ENCODE data around the gene PEPD.

DNA sequence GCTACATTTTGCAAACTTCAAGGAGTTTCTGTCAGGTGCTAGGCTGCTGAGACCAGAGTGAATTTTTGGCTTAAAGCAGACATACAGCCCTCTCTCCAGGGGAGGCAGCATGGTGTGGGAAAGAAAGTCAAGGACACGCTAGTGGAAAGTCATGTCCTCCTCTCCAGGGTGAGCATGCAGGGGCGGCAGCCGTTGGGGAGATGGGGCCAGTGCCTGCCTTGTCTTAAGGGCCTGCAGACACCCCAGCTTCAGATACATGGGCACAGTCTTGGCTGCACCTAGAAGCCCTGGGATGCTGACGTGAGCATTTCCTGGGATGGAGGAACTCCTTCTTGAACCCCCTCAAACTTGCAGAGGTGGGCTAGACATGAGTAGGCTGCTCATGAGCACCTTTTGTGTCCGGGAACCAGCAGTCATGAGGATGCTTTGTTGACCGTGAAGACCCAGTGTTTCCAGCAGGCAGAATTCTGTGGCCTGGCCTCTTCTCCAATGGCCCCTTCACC is 43.3 kb upstream of the PEPD start:
- no peak for TF ChIP-seq CTCF (IDR thresholded peaks at IDR 0.05)
- TF ChIP-seq ESRRA (CRISPR knock-in tag; IDR thresholded peaks at IDR 0.05; ENCODE audit: borderline replicate concordance), result no peak
- TF ChIP-seq ZBTB43 (CRISPR knock-in tag; IDR thresholded peaks at IDR 0.05), result no peak

Measured in WTC11 (cell line).